Lung (tissue), 12 donors: Measurements from ENCODE around the gene CFAP70. TPM values are rescaled to one million over a fixed set of nuclear protein-coding genes. Genes with fewer than 3 reads are reported as not detected.

Experiments used
- ATAC-seq: fragments of 200-7000 bp; cut with Tn5 transposase; one replicate; pipeline ENCODE4 v1.9.1; 2020; ENCODE audit warnings: moderate number of reproducible peaks; ENCODE audit not compliant: insufficient read depth, low FRiP score
- DNase-seq, 3 donors: peaks; one replicate each; pipeline ENCODE4 v3.0.0-alpha.2; 2013 to 2017
- H3K27ac ChIP-seq, 2 donors: one replicate each; pipeline ENCODE4 v1.5.1; 2013; ENCODE audit warnings: mild to moderate bottlenecking in 2 of 2, moderate library complexity in 2 of 2, control low read depth in 1 of 2, inconsistent platforms in 1 of 2, low read depth in 1 of 2, low read length in 1 of 2
- H3K27me3 ChIP-seq, 3 donors: one replicate each; pipeline ENCODE4 v1.5.1; 2013; ENCODE audit warnings: low read length in 2 of 3; ENCODE audit not compliant: control insufficient read depth in 3 of 3, insufficient read depth in 3 of 3
- H3K36me3 ChIP-seq, 4 donors: one replicate each; pipeline ENCODE4 v1.5.1; 2013; ENCODE audit warnings: low read length in 4 of 4, mild to moderate bottlenecking in 1 of 4, moderate library complexity in 1 of 4; ENCODE audit not compliant: control insufficient read depth in 4 of 4, insufficient read depth in 4 of 4
- H3K4me1 ChIP-seq, 5 donors: one replicate each; pipeline ENCODE4 v1.5.1; 2013; ENCODE audit warnings: low read length in 5 of 5, mild to moderate bottlenecking in 2 of 5, moderate library complexity in 1 of 5; ENCODE audit not compliant: control insufficient read depth in 5 of 5, insufficient read depth in 5 of 5
- H3K4me3 ChIP-seq: one replicate; pipeline ENCODE4 v1.5.1; 2013; ENCODE audit warnings: mild to moderate bottlenecking, control low read depth, moderate library complexity
- H3K9ac ChIP-seq, 2 donors: one replicate each; pipeline ENCODE4 v1.5.1; 2013; ENCODE audit warnings: low read length in 2 of 2, control low read depth in 1 of 2; ENCODE audit not compliant: insufficient read depth in 1 of 2
- H3K9me3 ChIP-seq, 4 donors: one replicate each; pipeline ENCODE4 v1.5.1; 2013; ENCODE audit warnings: low read length in 3 of 4, mild to moderate bottlenecking in 1 of 4, moderate library complexity in 1 of 4; ENCODE audit not compliant: control insufficient read depth in 4 of 4, insufficient read depth in 3 of 4
- WGBS, 2 donors: extraction: QIAGEN DNeasy Blood & Tissue Kit; methylation state at CpG; one replicate each; pipeline ENCODE4 v1.1.7; 2013; 5-methylcytosine and 5-hydroxymethylcytosine counted together
- polyA plus RNA-seq, 2 donors: library from polyadenylated mRNA; stranded (reverse); fragments of 200-250 nt; gene quantifications; one replicate each; pipeline ENCODE4 v1.2.1, GENCODE V29; 2013
- total RNA-seq, 2 donors: library from RNA; depleted of rRNA in 1 of 2; stranded (reverse); fragments of >200 nt in 1 of 2; gene quantifications; one replicate each; pipeline ENCODE4 v1.2.1, GENCODE V29; 2014 to 2021
- TF ChIP-seq, protein P1 (sequence below): IDR thresholded peaks from 2 replicates; pipeline ENCODE4 v1.5.1; 2012; ENCODE audit warnings: mild to moderate bottlenecking; ENCODE audit errors: control extremely low read depth, extremely low read depth
- donor health status: control.
- donor health status: control.
- donor health status: Bipolar disorder and iron deficiency.
- donor health status: healthy.
- donor health status: DM: yes; HTN: yes; CAD: no.

CFAP70 gene
- total and polyA plus RNA-seq, 4 donors = 3.5 to 17.2 (median 8.6) TPM

DNA sequence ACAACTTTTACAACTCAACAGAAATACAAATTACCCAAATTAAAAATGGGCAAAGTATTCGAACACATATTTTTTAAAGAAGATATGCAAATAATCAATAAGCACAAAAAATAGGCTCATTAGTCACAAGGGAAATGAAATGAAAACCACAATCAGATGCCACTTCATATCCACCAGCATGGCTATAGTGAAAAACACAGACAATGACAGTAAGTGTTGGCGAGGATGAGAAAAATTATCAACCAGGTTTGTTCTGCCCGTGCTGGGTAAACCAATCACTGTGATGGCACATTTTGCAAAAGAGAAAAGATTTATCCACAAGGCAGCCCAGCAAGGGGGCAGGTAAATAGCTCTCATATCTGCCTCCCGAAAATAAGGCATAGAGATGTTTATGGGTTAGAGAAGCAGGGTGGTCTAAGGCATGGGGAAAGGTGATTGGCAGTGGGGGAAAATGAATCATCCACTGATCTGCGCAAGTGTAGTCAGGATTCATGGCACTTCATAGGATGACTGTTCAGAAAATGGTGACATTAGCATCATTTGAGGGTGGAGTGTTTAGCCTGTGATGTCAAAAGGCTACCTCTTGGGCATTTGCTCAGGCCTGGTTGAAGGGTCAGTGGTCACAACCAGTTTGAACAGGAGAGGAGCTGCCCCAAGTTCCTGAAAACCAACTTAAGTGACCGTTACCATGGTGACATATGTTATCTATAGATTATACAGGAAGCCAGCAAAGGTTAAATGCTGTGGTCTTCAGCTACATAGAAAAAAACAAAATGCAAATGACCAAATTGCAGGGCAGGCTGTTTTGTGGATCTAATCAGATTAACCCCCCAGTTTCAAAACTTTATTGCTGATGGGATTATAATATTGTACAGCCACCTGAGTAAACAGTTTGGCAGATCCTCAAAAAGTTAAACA, 8.0 kb upstream of the CFAP70 start:
- 90 to 98% methylated on average over 6 of the region's 6 CpGs for WGBS, 2 donors
- no peaks in the 10 kb centered on the region for H3K4me1 ChIP-seq
- H3K36me3 ChIP-seq = peaks cover 0 to 15% (median 8%) of the 10 kb centered on the region in 4 donors
- no peak for ATAC-seq
- TF ChIP-seq, protein P1, sequence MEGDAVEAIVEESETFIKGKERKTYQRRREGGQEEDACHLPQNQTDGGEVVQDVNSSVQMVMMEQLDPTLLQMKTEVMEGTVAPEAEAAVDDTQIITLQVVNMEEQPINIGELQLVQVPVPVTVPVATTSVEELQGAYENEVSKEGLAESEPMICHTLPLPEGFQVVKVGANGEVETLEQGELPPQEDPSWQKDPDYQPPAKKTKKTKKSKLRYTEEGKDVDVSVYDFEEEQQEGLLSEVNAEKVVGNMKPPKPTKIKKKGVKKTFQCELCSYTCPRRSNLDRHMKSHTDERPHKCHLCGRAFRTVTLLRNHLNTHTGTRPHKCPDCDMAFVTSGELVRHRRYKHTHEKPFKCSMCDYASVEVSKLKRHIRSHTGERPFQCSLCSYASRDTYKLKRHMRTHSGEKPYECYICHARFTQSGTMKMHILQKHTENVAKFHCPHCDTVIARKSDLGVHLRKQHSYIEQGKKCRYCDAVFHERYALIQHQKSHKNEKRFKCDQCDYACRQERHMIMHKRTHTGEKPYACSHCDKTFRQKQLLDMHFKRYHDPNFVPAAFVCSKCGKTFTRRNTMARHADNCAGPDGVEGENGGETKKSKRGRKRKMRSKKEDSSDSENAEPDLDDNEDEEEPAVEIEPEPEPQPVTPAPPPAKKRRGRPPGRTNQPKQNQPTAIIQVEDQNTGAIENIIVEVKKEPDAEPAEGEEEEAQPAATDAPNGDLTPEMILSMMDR = no peak
- H3K9me3 ChIP-seq = peaks cover 0 to 3% (median 0%) of the 10 kb centered on the region in 4 donors
- H3K27me3 ChIP-seq = no peaks in the 10 kb centered on the region
- no peak overlapping the region for H3K9ac ChIP-seq
- no peak for DNase-seq
- no peak overlapping the region for H3K4me3 ChIP-seq
- H3K27ac ChIP-seq = no peak overlapping the region

DNA sequence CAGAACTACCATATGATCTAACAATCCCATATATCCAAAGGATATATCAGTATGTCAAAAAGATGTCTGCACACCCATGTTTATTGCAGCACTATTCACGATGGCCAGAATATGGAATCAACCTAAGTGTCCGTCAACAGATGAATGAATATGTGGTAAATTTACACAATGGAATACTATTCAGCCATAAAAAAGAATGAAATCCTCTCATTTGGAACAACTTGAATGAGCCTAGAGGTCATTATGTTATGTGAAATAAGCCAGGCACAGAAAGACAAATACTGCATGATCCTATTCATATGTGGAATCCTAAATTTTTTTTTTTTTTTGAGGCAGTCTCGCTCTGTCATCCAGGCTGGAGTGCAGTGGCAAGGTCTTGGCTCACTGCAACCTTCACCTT, 6.3 kb upstream of the CFAP70 start:
- WGBS, 2 donors = 97 to 100% methylated on average over 3 of the region's 3 CpGs
- DNase-seq (no peak), ATAC-seq (no peak)
- TF ChIP-seq, protein P1 = no peak
- Histone ChIP-seq H3K4me1 (no peaks in the 10 kb centered on the region), H3K36me3 (peaks cover 0 to 13% (median 8%) of the 10 kb centered on the region in 4 donors), H3K9me3 (peaks cover 0 to 3% (median 0%) of the 10 kb centered on the region in 4 donors), H3K27ac (no peak overlapping the region), H3K4me3 (no peak overlapping the region), H3K27me3 (no peaks in the 10 kb centered on the region), H3K9ac (no peak overlapping the region)

GRCh38 chr10:73359492-73359891, 828 bp upstream of the CFAP70 start:
- TF ChIP-seq, protein P1 = no peak
- Histone ChIP-seq H3K9ac (no peak overlapping the region), H3K4me3 (no peak overlapping the region), H3K27me3 (no peaks in the 10 kb centered on the region), H3K36me3 (no peaks in the 10 kb centered on the region), H3K27ac (no peak overlapping the region), H3K4me1 (peaks cover 0 to 14% (median 5%) of the 10 kb centered on the region in 5 donors), H3K9me3 (no peaks in the 10 kb centered on the region)
- 81 to 86% methylated on average over 8 of the region's 8 CpGs for WGBS, 2 donors
- no peak for ATAC-seq
- DNase-seq = no peak
